MCF 10A (cell line): ENCODE data around the gene E2F1. TPM values are rescaled to one million over a fixed set of nuclear protein-coding genes. Genes with fewer than 3 reads are reported as not detected.

ENCODE experiments used
- BruUV-seq: library from RNA; stranded (reverse); fragments of 400-500 nt; replicated peaks from 2 replicates; lab custom pipeline; 2021; lab: Mats Ljungman, UMichigan
- CTCF ChIA-PET: fragments of 300-600 bp; sonication (Branson Sonifier 250); formaldehyde crosslinking; extraction: SDS; loops from one replicate; lab custom pipeline; 2021; ENCODE audit warnings: antibody characterized with exemption, inconsistent platforms; lab: Yijun Ruan, JAX
- POLR2A ChIA-PET: fragments of 300-600, 350-650 bp; sonication (Branson Sonifier 250); formaldehyde crosslinking; extraction: SDS; loops from one replicate; lab custom pipeline; 2020; ENCODE audit warnings: antibody characterized with exemption, inconsistent platforms; lab: Yijun Ruan, JAX
- DNase-seq: peaks from one replicate; pipeline ENCODE4 v3.0.0-alpha.2; 2018; ENCODE audit not compliant: unreplicated experiment
- H3K27ac Mint-ChIP-seq: one replicate; pipeline ENCODE4 v1.8.0; 2022; ENCODE audit warnings: mild to moderate bottlenecking, low read depth, mixed read lengths; ENCODE audit not compliant: unreplicated experiment
- H3K27me3 Mint-ChIP-seq: one replicate; pipeline ENCODE4 v1.8.0; 2022; ENCODE audit warnings: mixed read lengths; ENCODE audit not compliant: insufficient read depth, unreplicated experiment
- H3K36me3 Mint-ChIP-seq: one replicate; pipeline ENCODE4 v1.8.0; 2022; ENCODE audit warnings: mild to moderate bottlenecking, moderate library complexity, mixed read lengths; ENCODE audit not compliant: insufficient read depth, unreplicated experiment
- H3K4me1 Mint-ChIP-seq: one replicate; pipeline ENCODE4 v1.8.0; 2022; ENCODE audit warnings: mixed read lengths; ENCODE audit not compliant: insufficient read depth, unreplicated experiment
- H3K4me3 Mint-ChIP-seq: one replicate; pipeline ENCODE4 v1.8.0; 2022; ENCODE audit warnings: mild to moderate bottlenecking, moderate library complexity, mixed read lengths; ENCODE audit not compliant: unreplicated experiment
- H3K9me3 Mint-ChIP-seq: one replicate; pipeline ENCODE4 v1.8.0; 2022; ENCODE audit warnings: mixed read lengths; ENCODE audit not compliant: unreplicated experiment
- intact Hi-C: fragments of 100-400 bp; cut with micrococcal nuclease; formaldehyde crosslinking; loops from 2 replicates; pipeline ENCODE4 v1.14.1; 2022
- total RNA-seq: library from RNA; stranded (reverse); gene quantifications from 2 replicates; pipeline ENCODE4 v1.2.3, GENCODE V29; 2022
- TF ChIP-seq, protein P1 (sequence below): fragments of 200-600 bp; IDR thresholded peaks from one replicate; pipeline ENCODE4 v1.8.0; 2022; ENCODE audit warnings: antibody characterized with exemption, mild to moderate bottlenecking; ENCODE audit not compliant: unreplicated experiment

Gene E2F1
- total RNA-seq, 1 experiment from 2014 or later, result 3.7 TPM

DNA sequence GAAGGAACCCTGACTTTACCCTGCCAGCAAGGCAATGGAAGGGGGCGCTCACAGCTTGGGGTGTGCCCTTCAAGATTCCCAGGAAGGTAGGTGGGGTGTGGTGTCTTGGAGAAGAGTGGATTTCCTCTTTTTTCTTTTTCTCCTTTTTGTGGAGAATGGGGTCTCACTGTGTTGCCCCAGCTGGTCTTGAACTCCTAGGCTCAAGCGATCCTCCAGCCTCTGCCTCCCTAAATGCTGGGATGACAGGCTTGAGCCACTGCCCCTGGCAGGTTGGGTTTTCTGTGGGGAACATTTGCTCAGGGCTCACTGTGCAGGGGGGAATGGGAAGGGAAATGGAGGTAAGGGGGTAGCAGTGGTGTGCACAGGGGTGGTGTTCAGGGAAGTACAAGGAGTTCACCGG lies 41.6 kb upstream of the E2F1 start:
- Mint-ChIP-seq H3K9me3 (no peaks in the 10 kb centered on the region), H3K4me1 (peaks cover 8% of the 10 kb centered on the region), H3K36me3 (peaks cover 5% of the 10 kb centered on the region), H3K4me3 (no peak overlapping the region), H3K27me3 (no peaks in the 10 kb centered on the region), H3K27ac (peak overlapping the region; percentile 35)
- BruUV-seq, result no TSS peak
- POLR2A ChIA-PET, result interaction anchor here (1.0 to 2.9 kb wide), 3 partner anchors 8 to 84 kb away, joined by 3 to 9 read pairs (median 9); partner anchors contain the start of genes CHMP4B and PXMP4
- intact Hi-C loops, result no loop called here
- TF ChIP-seq, protein P1, sequence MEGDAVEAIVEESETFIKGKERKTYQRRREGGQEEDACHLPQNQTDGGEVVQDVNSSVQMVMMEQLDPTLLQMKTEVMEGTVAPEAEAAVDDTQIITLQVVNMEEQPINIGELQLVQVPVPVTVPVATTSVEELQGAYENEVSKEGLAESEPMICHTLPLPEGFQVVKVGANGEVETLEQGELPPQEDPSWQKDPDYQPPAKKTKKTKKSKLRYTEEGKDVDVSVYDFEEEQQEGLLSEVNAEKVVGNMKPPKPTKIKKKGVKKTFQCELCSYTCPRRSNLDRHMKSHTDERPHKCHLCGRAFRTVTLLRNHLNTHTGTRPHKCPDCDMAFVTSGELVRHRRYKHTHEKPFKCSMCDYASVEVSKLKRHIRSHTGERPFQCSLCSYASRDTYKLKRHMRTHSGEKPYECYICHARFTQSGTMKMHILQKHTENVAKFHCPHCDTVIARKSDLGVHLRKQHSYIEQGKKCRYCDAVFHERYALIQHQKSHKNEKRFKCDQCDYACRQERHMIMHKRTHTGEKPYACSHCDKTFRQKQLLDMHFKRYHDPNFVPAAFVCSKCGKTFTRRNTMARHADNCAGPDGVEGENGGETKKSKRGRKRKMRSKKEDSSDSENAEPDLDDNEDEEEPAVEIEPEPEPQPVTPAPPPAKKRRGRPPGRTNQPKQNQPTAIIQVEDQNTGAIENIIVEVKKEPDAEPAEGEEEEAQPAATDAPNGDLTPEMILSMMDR, result no peak
- CTCF ChIA-PET, result no interaction called here
- no peak for DNase-seq

DNA sequence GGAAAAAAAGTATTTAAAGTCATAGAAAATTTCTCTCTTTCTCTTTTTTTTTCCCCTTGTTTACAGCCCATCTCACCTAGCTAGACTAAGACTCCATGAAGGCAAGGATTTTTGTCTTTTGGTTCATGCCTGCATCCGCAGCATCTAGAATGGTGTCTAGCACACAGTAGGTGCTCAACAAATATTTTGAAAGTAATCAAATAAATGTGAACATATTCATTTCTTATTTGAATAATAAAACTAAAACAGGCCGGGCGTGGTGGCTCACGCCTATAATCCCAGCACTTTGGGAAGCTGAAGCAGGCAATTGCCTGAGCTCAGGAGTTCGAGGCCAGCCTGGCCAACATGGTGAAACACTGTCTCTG lies 40.9 kb upstream of the E2F1 start:
- no peak for DNase-seq
- POLR2A ChIA-PET, result interaction anchor here (0.6 to 2.2 kb wide), 4 partner anchors 45 to 254 kb away, joined by 3 to 9 read pairs (median 3); partner anchors contain the start of genes ACTL10 and CHMP4B
- Mint-ChIP-seq H3K27ac (no peak overlapping the region), H3K36me3 (peaks cover 5% of the 10 kb centered on the region), H3K4me3 (no peak overlapping the region), H3K4me1 (peaks cover 8% of the 10 kb centered on the region), H3K27me3 (no peaks in the 10 kb centered on the region), H3K9me3 (no peaks in the 10 kb centered on the region)
- TF ChIP-seq, protein P1, result no peak
- CTCF ChIA-PET, result interaction anchor here (0.5 to 0.6 kb wide), 2 partner anchors 8 to 133 kb away, joined by 3 read pairs; no protein-coding TSS in a partner anchor
- intact Hi-C loops, result no loop called here
- BruUV-seq, result no TSS peak

DNA sequence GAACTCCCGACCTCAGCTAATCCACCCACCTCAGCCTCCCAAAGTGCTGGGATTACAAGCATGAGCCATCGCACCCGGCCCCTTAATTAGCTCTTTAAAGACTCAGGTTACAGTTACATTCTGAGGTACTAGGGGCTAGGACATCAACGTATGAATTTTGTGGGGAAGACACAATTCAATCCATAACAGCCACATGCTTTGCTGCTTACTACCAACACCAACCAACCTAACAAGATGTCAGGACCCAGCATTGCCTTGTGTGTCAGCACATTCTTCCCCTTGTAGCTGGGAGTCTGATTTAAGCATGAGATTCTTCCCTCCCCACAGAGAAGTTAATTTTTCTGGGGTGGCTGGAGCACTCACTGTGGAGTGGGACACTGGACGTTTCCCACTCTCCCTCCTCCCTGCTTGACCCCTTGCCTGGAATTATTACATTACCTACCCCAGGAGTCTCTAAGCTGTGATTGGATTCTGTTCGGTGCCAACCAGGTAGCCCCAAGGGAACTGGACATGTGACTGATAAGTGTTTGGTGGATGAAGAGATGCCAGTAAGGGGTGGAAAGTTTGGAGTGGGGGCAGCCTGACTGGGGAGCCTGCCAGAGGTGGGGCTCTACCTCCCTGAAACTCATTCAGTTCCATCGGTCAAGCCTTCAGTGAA lies 39.6 kb upstream of the E2F1 start:
- POLR2A ChIA-PET, result interaction anchor here (2.2 kb wide), 1 partner anchor 86 kb away, joined by 9 read pairs; the partner anchor contains the start of gene CHMP4B
- peaks cover 5% of the 10 kb centered on the region for H3K36me3 Mint-ChIP-seq
- DNase-seq, result no peak
- CTCF ChIA-PET, result interaction anchor here (0.7 kb wide), 1 partner anchor 496 kb away, joined by 3 read pairs; no protein-coding TSS in a partner anchor
- TF ChIP-seq, protein P1, result no peak
- no peaks in the 10 kb centered on the region for H3K27me3 Mint-ChIP-seq
- H3K9me3 Mint-ChIP-seq, result no peaks in the 10 kb centered on the region
- H3K4me3 Mint-ChIP-seq, result no peak overlapping the region
- BruUV-seq, result no TSS peak
- no peak overlapping the region for H3K27ac Mint-ChIP-seq
- intact Hi-C loops, result no loop called here
- H3K4me1 Mint-ChIP-seq, result no peaks in the 10 kb centered on the region

DNA sequence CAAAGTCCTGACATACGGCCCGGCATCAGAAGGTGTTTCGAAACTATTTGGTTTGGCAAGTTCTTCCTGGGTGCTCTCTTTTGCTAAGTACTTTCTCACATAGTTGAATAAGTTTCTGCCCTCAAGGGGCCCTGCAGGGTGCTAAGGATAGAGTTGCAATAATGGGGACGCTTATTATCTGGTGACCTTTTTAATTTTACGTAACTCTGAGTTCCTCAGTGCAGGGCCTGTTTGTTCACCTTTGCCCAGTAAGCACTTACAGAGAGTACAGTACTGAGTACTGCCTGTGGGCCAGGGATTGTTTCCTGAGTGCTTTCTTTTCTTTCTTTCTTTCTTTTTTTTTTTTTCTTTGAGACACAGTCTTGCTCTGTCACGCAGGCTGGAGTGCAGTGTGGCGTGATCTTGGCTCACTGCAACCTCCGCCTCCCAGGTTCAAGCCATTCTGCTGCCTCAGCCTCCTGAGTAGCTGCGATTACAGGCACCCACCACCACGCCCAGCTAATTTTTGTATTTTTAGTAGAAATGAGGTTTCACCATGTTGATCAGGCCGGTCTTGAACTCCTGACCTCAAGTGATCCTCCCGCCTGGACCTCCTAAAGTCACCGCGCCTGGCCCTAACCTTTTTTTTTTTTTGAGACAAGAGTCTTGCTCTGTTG lies 38.4 kb upstream of the E2F1 start:
- peak; percentile 72 for DNase-seq
- intact Hi-C loops, result no loop called here
- Mint-ChIP-seq H3K27ac (no peak overlapping the region), H3K27me3 (no peaks in the 10 kb centered on the region), H3K4me3 (no peak overlapping the region), H3K36me3 (peaks cover 11% of the 10 kb centered on the region), H3K4me1 (peaks cover 6% of the 10 kb centered on the region), H3K9me3 (peaks cover 7% of the 10 kb centered on the region)
- CTCF ChIA-PET, result interaction anchor here (0.6 to 1.1 kb wide), 4 partner anchors 28 to 157 kb away, joined by 3 to 5 read pairs (median 4); no protein-coding TSS in a partner anchor
- POLR2A ChIA-PET, result no interaction called here
- BruUV-seq, result no TSS peak
- TF ChIP-seq, protein P1, result no peak
